Stimulated activated CD4-positive, alpha-beta T cell treated with anti-CD3 and anti-CD28 coated beads, TNF-alpha, amount 100 ng/mL, for 48 hours (primary cell): ENCODE results near the gene ECM2.

Source experiments
- DNase-seq, 3 donors: peaks; one replicate each; pipeline ENCODE4 v3.0.0-alpha.2; 2020; ENCODE audit warnings: low read depth in 3 of 3

The ECM2 gene

DNA sequence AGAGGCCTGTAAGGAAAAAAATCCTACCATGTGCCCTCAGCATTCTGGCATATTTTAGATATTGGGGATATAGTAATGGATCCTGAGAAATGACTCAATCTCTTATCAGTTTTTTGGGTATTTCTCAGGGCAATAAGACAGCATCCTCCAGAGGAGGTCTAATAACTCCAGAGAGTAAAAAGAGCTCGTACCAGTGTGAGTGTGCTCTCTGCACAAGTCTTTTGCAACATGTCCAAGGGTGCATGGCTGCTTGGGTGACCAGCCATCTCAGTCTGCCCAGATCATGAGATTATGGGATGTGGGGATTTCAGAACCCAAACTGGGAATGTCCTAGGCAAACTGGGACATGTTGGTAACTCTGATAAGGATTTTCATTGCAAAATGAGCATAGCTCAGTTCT, 68.7 kb downstream of the ECM2 start:
- no peak for DNase-seq

DNA sequence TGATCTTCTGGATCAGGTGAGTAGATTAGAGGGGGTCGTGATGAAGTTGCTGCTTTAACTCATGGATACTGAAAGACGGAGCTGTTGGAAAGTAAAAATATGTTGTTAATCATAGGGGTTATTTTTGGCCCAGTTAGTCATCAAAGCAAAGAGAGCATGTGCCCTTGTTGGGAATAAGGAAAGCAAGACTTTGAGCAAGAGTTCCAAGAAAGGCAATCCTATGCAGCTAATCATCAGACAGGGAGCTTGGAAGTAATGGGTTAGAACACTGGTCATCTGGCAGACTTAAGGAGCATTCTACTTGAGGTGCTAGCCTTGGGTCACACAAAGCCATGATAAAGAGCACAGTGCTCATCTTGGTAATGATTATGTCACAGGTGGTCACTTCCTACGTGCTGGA, 71.8 kb downstream of the ECM2 start:
- DNase-seq = no peak

DNA sequence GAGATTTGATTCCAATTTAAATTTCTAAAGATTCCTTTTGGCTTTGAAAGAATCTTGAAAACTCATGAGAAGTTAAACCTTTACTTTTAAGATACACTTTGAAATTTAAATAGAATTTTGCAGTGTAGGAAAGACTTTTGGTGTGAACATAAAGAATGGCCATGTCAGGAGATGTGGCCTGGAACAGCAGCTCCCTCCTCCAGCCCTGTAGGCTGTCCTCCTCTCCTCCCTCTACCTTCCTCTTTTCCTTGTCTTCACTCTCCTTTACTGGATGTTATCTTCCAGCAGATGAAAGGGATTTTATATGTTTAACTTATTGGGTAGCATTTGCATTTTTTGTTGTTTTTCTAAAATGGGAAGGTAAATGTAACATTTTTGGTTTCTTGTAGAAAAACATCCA, 72.4 kb downstream of the ECM2 start:
- DNase-seq = no peak

DNA sequence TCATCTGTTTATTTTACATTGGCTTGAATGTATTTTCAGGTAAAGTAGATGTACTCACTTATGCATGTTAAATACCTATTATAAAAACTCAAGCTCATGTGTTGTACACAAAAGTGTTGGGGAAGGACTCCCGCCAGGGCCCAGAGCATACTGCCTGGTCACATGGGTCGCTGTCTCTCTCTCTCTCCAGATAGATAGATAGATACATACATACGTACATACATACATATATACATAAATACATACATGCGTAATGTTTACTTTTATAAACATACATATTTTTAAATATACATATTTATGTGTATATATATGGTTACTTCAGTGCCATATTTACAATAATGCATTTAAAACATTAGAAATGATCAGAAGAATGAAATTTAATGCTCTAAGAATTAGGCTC, 78.2 kb downstream of the ECM2 start:
- DNase-seq = no peak

DNA sequence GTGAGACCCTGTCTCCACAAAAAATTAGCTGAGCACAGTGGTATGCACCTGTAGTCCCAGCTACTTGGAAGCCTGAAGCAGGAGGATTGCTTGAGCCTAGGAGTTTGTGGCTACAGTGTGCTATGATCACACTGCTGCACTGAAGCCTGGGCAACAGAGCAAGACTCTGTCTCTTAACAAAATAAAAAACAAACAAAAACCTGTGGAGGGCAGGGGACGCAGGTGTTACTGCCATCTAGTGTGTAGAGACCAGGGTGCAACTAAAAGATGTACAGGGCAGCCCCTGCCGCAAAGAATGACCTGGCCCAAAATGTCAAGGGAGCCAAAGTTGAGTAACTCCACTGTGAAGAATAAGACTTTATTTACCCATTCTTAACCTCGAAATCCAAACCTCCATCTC, 80.6 kb downstream of the ECM2 start:
- no peak for DNase-seq

DNA sequence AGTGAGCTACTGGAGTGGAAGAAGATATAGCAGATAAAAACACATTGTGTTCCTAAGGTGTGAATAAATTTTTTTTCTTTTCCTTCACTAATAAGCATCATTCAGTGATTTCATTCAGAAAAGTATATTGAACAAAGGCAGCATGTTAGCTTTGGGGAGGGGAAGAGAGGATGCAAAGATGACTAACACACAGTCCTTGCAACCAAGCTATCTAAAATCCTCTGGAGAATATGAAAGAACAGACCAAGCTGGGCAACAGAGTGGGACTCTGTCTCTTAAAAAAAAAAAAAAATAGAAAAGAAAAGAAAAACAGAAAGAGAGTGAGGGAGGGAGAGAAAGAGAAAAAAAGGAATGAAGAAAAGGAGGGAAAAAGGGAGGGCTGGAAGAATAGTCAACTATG, 89.3 kb downstream of the ECM2 start:
- DNase-seq = no peak
